ENCODE measurements around the gene GPS2. TPM values are rescaled to one million over a fixed set of nuclear protein-coding genes. Genes with fewer than 3 reads are reported as not detected.

Gene GPS2
- total RNA-seq, 4 donors from 2014 or later = 69.5 to 130 (median 100) TPM

GRCh38 chr17:7313088-7313889, 1.9 kb downstream of the GPS2 start:
- intact Hi-C loops (cut with DNase I) = no loop called here
- DNase-seq = no peak
- no peak for TF ChIP-seq POLR2A (IDR thresholded peaks at IDR 0.05)
- TF ChIP-seq CTCF (IDR thresholded peaks at IDR 0.05) = no peak
- peaks cover 49 to 55% of the 10 kb centered on the region in 2 donors for H3K36me3 ChIP-seq
- peaks cover 28 to 39% of the 10 kb centered on the region in 2 donors for H3K4me1 ChIP-seq
- H3K9me3 ChIP-seq = no peaks in the 10 kb centered on the region
- no peak overlapping the region for H3K27ac ChIP-seq
- no peak overlapping the region for H3K4me3 ChIP-seq (replicated peaks in 1 of 3)
- H3K27me3 ChIP-seq = no peaks in the 10 kb centered on the region
- WGBS, 2 donors = 80 to 90% methylated on average over 6 to 7 of the region's 7 CpGs

GRCh38 chr17:7312432-7313087, 2.6 kb downstream of the GPS2 start:
- Histone ChIP-seq H3K4me3 (replicated peaks in 1 of 3) (no peak overlapping the region), H3K36me3 (peaks cover 43 to 48% of the 10 kb centered on the region in 2 donors), H3K4me1 (peaks cover 28 to 39% of the 10 kb centered on the region in 2 donors), H3K27ac (no peak overlapping the region), H3K9me3 (no peaks in the 10 kb centered on the region), H3K27me3 (no peaks in the 10 kb centered on the region)
- DNase-seq = no peak
- intact Hi-C loops (cut with DNase I) = no loop called here
- TF ChIP-seq CTCF (IDR thresholded peaks at IDR 0.05) (no peak), POLR2A (IDR thresholded peaks at IDR 0.05) (no peak)
- 88 to 89% methylated on average over 7 of the region's 7 CpGs for WGBS, 2 donors

- no peak for DNase-seq
- 84 to 89% methylated on average over 7 of the region's 7 CpGs for WGBS, 2 donors
- TF ChIP-seq CTCF (IDR thresholded peaks at IDR 0.05) (no peak), POLR2A (IDR thresholded peaks at IDR 0.05) (no peak)
- no peaks in the 10 kb centered on the region for H3K9me3 ChIP-seq
- H3K27ac ChIP-seq = no peak overlapping the region
- no peak overlapping the region for H3K4me3 ChIP-seq (replicated peaks in 1 of 3)
- intact Hi-C loops (cut with DNase I) = no loop called here
- peaks cover 28 to 42% of the 10 kb centered on the region in 2 donors for H3K4me1 ChIP-seq
- H3K27me3 ChIP-seq = no peaks in the 10 kb centered on the region
- peaks cover 40 to 43% of the 10 kb centered on the region in 2 donors for H3K36me3 ChIP-seq
Observed at GRCh38 chr17:7311110-7311705, 4.0 kb downstream of the GPS2 start.

GRCh38 chr17:7309628-7310027, 5.5 kb downstream of the GPS2 start:
- H3K4me3 ChIP-seq (replicated peaks in 1 of 3) = no peak overlapping the region
- peaks cover 40 to 43% of the 10 kb centered on the region in 2 donors for H3K36me3 ChIP-seq
- DNase-seq = no peak
- intact Hi-C loops (cut with DNase I) = no loop called here
- no peaks in the 10 kb centered on the region for H3K9me3 ChIP-seq
- WGBS, 2 donors = 89 to 91% methylated on average over 12 of the region's 12 CpGs
- no peak for TF ChIP-seq CTCF (IDR thresholded peaks at IDR 0.05)
- no peak for TF ChIP-seq POLR2A (IDR thresholded peaks at IDR 0.05)
- peaks cover 22 to 36% of the 10 kb centered on the region in 2 donors for H3K4me1 ChIP-seq
- H3K27me3 ChIP-seq = no peaks in the 10 kb centered on the region
- H3K27ac ChIP-seq = no peak overlapping the region
